ENCODE measurements around the gene ZNF740.
A peak's percentile ranks its signal among the peaks of the same experiment; 100 is the strongest.
"Not testable (repeated sequence)": the region's sequence is repeated elsewhere in the genome, so short reads cannot be mapped to it uniquely, and the experiment has no call there.

ZNF740 gene

DNA sequence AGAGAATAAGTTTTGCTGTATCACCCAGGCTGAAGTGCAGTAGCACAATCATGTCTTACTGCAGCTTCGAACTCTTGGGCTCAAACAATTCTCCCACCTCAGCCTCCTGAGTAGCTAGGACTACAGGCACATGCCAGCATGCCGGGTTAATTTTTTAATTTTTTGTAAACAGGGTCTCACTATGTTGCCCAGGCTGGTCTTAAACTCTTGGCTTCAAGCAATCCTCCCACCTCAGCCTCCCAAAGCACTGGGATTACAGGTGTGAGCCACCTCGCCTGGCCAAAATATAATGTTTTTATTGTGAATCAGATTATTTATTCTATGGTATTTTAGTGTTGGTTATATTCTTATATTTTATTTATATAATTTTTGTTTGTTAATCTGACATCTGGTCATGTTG lies 3.8 kb upstream of the ZNF740 start:
- CTCF ChIA-PET, result interaction anchor here (1.4 to 13.4 kb wide), 2 partner anchors 16 to 147 kb away, joined by 5 to 148 read pairs; no protein-coding TSS in a partner anchor
- TF ChIP-seq, protein P1, sequence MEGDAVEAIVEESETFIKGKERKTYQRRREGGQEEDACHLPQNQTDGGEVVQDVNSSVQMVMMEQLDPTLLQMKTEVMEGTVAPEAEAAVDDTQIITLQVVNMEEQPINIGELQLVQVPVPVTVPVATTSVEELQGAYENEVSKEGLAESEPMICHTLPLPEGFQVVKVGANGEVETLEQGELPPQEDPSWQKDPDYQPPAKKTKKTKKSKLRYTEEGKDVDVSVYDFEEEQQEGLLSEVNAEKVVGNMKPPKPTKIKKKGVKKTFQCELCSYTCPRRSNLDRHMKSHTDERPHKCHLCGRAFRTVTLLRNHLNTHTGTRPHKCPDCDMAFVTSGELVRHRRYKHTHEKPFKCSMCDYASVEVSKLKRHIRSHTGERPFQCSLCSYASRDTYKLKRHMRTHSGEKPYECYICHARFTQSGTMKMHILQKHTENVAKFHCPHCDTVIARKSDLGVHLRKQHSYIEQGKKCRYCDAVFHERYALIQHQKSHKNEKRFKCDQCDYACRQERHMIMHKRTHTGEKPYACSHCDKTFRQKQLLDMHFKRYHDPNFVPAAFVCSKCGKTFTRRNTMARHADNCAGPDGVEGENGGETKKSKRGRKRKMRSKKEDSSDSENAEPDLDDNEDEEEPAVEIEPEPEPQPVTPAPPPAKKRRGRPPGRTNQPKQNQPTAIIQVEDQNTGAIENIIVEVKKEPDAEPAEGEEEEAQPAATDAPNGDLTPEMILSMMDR (IDR thresholded peaks at IDR 0.05; ENCODE audit: insufficient read depth, low read length, missing control alignments), result no peak
- no peak overlapping the region for H3K4me3 ChIP-seq (ENCODE audit: low read depth, low read length)
- POLR2A ChIA-PET, result no interaction called here
- no peak for DNase-seq (ENCODE audit: low read depth, low spot score)

DNA sequence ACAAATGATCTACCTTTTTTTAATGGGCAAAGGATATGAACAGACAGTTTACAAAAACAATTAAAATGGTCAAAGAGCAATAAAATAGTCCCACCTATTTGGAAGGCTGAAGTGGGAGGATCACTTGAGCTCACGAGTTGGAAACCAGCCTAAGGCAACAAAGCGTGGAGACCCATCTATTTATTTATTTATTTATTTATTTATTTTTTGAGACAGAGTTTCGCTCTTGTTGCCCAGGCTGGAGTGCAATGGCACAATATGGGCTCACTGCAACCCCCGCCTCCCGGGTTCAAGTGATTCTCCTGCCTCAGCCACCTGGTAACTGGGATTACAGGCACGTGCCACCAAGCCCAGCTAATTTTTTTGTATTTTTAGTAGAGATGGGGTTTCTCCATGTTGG lies 3.1 kb upstream of the ZNF740 start:
- DNase-seq (ENCODE audit: low read depth, low spot score); POLR2A ChIA-PET; H3K4me3 ChIP-seq (ENCODE audit: low read depth, low read length): not testable (repeated sequence)
- CTCF ChIA-PET, result interaction anchor here (0.9 to 13.4 kb wide), 3 partner anchors 17 to 147 kb away, joined by 3 to 148 read pairs (median 5); no protein-coding TSS in a partner anchor

DNA sequence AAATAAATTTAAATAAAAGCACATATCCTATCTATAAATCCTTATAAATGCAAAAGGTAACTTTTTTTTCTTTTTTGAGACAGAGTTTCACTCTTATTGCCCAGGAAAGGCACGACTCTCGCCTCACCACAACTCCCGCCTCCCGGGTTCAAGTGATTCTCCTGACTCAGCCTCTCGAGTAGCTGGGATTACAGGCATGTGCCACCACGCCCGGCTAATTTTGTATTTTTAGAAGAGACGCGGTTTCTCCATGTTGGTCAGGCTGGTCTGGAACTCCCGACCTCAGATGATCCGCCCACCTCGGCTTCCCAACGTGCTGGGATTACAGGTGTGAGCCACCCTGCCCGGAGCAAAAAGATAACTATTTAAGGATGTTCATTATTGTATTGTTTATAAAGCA lies 1.7 kb upstream of the ZNF740 start:
- H3K4me3 ChIP-seq (ENCODE audit: low read depth, low read length); DNase-seq (ENCODE audit: low read depth, low spot score); POLR2A ChIA-PET: not testable (repeated sequence)
- CTCF ChIA-PET, result interaction anchor here (0.7 to 13.4 kb wide), 6 partner anchors 11 to 80 kb away, joined by 3 to 148 read pairs (median 11); no protein-coding TSS in a partner anchor

DNA sequence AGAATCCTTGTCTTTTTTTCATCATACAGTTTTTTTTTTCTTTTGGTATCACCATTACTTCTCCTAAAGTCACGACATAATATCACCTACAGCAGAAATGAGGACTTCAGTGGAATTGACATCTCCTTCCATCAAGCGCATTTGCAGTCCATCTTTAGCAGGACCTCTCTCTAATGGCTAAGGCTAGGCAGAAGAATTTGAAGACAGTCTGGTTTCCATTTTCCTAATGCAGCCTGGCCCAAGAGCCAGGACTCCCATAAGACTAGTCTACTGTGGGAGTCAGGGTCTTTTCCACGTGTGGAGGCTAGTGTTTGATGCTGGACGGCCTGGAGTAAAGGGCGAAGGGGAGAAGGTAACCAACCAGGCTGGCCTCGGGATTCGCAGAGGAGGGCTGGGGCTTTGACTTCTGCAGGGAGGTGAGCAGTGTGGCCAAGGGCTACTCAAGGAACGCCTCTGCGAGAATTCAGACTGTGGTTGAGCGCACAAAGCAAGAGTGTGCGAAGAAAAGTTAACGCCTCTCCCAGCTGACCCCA lies 769 bp upstream of the ZNF740 start:
- POLR2A ChIA-PET, result interaction anchor here (0.6 to 1.9 kb wide), 8 partner anchors 8 to 116 kb away, joined by 3 to 8 read pairs (median 4); partner anchors contain the start of genes PFDN5 and SPRYD3
- TF ChIP-seq, protein P1 (IDR thresholded peaks at IDR 0.05; ENCODE audit: insufficient read depth, low read length, missing control alignments), result no peak
- CTCF ChIA-PET, result interaction anchor here (0.7 to 13.4 kb wide), 10 partner anchors 8 to 115 kb away, joined by 3 to 148 read pairs (median 4); no protein-coding TSS in a partner anchor
- H3K4me3 ChIP-seq (ENCODE audit: low read depth, low read length), result peak overlapping the region; percentile 84
- DNase-seq (ENCODE audit: low read depth, low spot score), result no peak

DNA sequence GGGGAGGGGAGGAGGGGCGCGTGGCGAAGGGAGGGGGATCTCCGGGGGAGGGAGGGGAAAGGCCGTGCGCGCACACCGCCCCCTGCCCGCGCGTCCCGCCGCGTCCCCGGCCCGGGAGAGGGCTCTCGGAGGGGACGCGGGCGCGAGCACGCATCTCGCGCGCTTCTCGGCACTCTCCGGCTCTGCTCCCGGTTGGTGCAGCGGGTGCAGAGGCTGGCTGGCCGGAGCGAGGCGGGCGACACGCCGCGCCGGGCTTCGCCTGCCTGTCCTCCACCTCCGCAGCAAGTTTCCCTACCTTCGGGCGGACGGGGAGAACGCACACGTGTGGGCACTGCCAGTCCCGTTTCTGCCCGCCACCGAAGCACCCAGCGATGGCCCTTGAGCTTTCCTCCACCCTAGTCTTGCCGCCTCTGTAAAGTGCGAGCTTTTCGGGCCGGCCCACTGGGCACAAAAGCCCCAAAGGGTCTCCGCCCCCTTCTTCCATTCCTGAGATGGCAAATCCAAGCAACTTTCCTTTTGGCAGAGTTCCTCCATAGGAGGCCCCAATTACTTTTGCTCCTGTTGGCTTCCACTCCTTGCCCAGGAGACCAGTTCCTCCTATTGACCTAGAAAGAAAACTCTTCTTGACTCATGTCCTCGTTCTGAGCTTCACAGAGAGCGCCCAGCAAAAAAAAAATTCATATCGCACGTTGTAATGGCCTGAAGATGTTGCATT lies 566 bp downstream of the ZNF740 start:
- CTCF ChIA-PET, result interaction anchor here (0.8 to 13.4 kb wide), 16 partner anchors 9 to 164 kb away, joined by 3 to 148 read pairs (median 4); partner anchors contain the start of gene AAAS

DNA sequence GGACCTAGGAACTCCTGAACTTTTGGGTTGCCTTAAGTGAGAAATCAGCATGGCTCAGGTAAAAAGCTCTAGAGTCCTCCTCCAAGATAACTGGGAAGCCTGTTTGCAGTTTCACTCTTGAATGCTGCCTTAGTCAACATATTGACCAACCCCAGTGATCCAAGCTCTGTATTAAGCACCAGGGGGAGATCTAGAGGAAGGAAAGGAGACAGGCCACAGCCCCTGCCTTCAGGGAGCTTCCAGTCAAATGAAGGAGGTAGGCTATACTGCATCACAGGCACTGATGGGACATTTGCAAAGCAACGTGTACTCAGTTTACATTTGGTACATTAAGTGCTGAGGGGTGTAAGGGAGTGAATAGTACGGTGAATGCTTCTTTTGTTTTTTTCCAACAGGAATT lies 1.4 kb downstream of the ZNF740 start:
- ChIA-PET CTCF (interaction anchor here (0.9 to 13.4 kb wide), 12 partner anchors 8 to 142 kb away, joined by 3 to 148 read pairs (median 12); partner anchors contain the start of gene AAAS), POLR2A (interaction anchor here (1.9 to 2.3 kb wide), 2 partner anchors 22 to 83 kb away, joined by 8 to 9 read pairs; no protein-coding TSS in a partner anchor)
- no peak for DNase-seq (ENCODE audit: low read depth, low spot score)
- TF ChIP-seq, protein P1 (IDR thresholded peaks at IDR 0.05; ENCODE audit: insufficient read depth, low read length, missing control alignments), result no peak
- H3K4me3 ChIP-seq (ENCODE audit: low read depth, low read length), result peak overlapping the region; percentile 84

More for the DNA sequence above, 566 bp downstream of the ZNF740 start:
- TF ChIP-seq, protein P1 (IDR thresholded peaks at IDR 0.05; ENCODE audit: insufficient read depth, low read length, missing control alignments), result no peak
- H3K4me3 ChIP-seq (ENCODE audit: low read depth, low read length), result peak overlapping the region; percentile 84
- POLR2A ChIA-PET, result interaction anchor here (0.5 to 2.3 kb wide), 11 partner anchors 10 to 320 kb away, joined by 3 to 9 read pairs (median 4); partner anchors contain the start of gene SPRYD3
- no peak for DNase-seq (ENCODE audit: low read depth, low spot score)

DNA sequence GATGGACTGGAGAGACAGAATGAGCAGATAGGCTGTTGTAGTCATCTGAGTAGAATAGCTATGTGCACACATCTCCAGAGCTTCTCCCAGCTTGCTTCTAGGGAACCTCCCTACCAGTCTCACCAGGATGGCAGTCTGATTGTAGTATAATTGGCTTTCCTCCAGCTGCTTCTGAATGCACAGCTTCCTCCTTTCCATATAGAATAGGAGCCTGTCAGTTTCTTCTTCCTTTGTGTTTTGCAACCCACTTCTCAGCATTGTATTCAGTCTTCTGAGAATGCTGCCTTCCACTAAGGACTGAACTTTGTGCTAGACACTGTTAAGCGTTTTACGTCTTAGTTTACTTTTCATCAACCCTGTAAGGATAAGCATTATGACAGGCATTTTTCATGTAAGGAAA lies 2.4 kb downstream of the ZNF740 start:
- H3K4me3 ChIP-seq (ENCODE audit: low read depth, low read length), result peak overlapping the region; percentile 3
- TF ChIP-seq, protein P1 (IDR thresholded peaks at IDR 0.05; ENCODE audit: insufficient read depth, low read length, missing control alignments), result no peak
- DNase-seq (ENCODE audit: low read depth, low spot score), result no peak
- CTCF ChIA-PET, result interaction anchor here (1.0 to 13.4 kb wide), 11 partner anchors 9 to 138 kb away, joined by 3 to 148 read pairs (median 9); partner anchors contain the start of gene AAAS
- POLR2A ChIA-PET, result interaction anchor here (1.1 to 2.3 kb wide), 2 partner anchors 36 to 84 kb away, joined by 4 to 9 read pairs; no protein-coding TSS in a partner anchor
